BE2C (cell line): ENCODE measurements around the gene ZBTB24.

Experiments
- DNase-seq: peaks from one replicate; pipeline ENCODE4 v3.0.0-alpha.2; 2020
- H3K27me3 ChIP-seq: fragments of 250-450 bp; sonication (Bioruptor Pico); 2 replicates; pipeline ENCODE4 v1.5.1; 2020; ENCODE audit warnings: mild to moderate bottlenecking
- H3K36me3 ChIP-seq: fragments of 250-450 bp; sonication (Bioruptor Pico); 2 replicates; pipeline ENCODE4 v1.5.1; 2020; ENCODE audit warnings: mild to moderate bottlenecking
- H3K4me1 ChIP-seq: fragments of 250-450 bp; sonication (Bioruptor Pico); 2 replicates; pipeline ENCODE4 v1.5.1; 2020
- H3K4me3 ChIP-seq: 2 replicates; pipeline ENCODE4 v1.5.1; 2011; ENCODE audit warnings: low read depth, low read length
- H3K9me3 ChIP-seq: fragments of 250-450 bp; sonication (Bioruptor Pico); 2 replicates; pipeline ENCODE4 v1.5.1; 2020
- TF ChIP-seq, protein P1 (sequence below): IDR thresholded peaks from 2 replicates; pipeline ENCODE4 v1.5.1; 2012; ENCODE audit warnings: mild to moderate bottlenecking, low read depth, low read length

Gene ZBTB24

DNA sequence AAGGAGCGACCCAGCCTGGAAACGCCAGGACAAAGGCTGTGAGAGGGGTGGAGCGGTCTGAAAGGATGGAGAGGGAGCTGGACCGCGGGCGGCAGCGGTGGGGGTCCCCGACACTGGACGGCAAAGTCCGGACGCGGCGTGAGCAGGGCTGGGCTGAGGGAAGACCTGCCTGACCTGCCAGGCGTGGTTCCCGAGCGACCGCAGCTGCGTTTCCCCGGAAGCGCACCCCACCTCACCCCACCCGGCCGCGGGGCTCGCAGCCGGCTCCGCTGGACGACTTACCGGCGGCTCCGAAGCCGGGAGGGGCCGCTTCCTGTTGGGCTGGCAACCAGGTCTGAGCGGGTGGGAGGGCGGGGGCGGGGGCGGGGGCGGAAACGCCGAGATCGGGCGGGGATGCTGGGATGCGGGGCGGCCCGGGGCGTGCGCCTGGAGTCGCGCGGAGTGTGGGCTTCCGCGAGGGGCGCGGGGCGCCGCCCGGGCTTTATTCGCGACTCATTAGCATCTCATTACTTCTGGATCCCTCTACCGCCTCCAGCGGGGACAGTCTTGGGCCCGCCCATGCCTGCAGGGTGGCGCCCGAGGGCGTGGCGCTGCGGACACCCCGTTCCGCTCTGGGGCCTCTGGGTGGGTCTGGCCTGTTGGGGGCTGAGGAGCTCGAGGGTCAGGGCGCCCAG is 27.4 kb downstream of the ZBTB24 start, which contains the start of gene MICAL1:
Gene MICAL1, minus strand, starts transcription at position 336 of the 674 bp plus-strand sequence. CDS start 1,576 bp downstream, outside the sequence.
- no peaks in the 10 kb centered on the region for H3K9me3 ChIP-seq
- H3K4me1 ChIP-seq, result peaks cover 4% of the 10 kb centered on the region; the same call in 1 of the 2 replicates
- H3K36me3 ChIP-seq, result peaks cover 12% of the 10 kb centered on the region
- H3K27me3 ChIP-seq, result no peaks in the 10 kb centered on the region
- TF ChIP-seq, protein P1, sequence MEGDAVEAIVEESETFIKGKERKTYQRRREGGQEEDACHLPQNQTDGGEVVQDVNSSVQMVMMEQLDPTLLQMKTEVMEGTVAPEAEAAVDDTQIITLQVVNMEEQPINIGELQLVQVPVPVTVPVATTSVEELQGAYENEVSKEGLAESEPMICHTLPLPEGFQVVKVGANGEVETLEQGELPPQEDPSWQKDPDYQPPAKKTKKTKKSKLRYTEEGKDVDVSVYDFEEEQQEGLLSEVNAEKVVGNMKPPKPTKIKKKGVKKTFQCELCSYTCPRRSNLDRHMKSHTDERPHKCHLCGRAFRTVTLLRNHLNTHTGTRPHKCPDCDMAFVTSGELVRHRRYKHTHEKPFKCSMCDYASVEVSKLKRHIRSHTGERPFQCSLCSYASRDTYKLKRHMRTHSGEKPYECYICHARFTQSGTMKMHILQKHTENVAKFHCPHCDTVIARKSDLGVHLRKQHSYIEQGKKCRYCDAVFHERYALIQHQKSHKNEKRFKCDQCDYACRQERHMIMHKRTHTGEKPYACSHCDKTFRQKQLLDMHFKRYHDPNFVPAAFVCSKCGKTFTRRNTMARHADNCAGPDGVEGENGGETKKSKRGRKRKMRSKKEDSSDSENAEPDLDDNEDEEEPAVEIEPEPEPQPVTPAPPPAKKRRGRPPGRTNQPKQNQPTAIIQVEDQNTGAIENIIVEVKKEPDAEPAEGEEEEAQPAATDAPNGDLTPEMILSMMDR, result peak; percentile 24
- peak; percentile 81 for DNase-seq
- H3K4me3 ChIP-seq, result peak within 1 kb of the TSS; percentile 92

DNA sequence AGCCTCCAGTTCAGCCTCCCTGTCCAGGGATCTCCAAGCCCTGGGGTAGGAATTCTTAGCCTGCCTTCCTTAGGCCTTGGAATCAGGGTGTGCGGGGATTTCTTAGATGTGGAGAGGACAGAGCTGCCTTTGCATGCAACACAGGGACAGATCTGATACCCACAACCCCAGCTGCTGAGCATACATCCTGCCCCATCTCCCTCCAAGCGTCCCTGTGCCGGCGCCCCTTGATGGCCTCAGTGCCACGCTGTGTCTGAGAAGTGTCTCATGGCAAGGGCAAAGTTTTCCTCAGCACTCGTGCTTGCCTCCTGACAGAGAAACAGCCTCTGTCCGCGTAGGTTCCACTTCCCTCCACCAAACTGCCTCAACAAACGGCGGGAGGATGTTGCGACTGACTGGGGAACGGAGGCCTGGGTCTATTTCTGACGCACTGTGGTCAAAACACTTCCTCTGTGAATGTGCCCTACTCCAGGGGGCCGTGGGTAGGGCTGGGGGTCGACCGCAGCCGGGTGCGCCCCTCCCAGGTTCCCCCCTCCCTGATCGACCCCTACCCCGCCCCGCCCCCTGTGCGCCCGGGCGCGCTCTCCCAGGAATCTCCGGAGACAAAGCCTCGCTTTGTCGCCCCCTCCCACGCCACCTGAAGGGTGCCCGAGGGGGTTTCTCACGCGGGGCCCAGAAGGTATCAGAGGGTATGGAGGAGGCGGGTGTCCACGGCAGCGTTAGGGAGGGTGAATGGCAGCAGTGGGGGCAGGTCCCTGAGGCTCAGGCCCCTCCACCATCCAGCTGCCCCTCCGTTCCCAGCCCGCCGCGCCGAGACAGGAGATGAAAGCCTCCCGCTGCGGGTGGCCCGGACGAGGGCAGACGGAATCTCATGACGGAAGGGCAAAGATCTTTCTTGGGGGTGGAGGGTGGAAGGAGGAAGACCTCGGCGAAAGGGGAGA is 28.3 kb downstream of the ZBTB24 start:
- peak overlapping the region; percentile 92 for H3K4me3 ChIP-seq
- TF ChIP-seq, protein P1, result no peak
- no peaks in the 10 kb centered on the region; the same call in 1 of the 2 replicates for H3K9me3 ChIP-seq
- peaks cover 4% of the 10 kb centered on the region; the same call in 1 of the 2 replicates for H3K4me1 ChIP-seq
- DNase-seq, result peak; percentile 47
- no peaks in the 10 kb centered on the region for H3K27me3 ChIP-seq
- peaks cover 12% of the 10 kb centered on the region for H3K36me3 ChIP-seq

DNA sequence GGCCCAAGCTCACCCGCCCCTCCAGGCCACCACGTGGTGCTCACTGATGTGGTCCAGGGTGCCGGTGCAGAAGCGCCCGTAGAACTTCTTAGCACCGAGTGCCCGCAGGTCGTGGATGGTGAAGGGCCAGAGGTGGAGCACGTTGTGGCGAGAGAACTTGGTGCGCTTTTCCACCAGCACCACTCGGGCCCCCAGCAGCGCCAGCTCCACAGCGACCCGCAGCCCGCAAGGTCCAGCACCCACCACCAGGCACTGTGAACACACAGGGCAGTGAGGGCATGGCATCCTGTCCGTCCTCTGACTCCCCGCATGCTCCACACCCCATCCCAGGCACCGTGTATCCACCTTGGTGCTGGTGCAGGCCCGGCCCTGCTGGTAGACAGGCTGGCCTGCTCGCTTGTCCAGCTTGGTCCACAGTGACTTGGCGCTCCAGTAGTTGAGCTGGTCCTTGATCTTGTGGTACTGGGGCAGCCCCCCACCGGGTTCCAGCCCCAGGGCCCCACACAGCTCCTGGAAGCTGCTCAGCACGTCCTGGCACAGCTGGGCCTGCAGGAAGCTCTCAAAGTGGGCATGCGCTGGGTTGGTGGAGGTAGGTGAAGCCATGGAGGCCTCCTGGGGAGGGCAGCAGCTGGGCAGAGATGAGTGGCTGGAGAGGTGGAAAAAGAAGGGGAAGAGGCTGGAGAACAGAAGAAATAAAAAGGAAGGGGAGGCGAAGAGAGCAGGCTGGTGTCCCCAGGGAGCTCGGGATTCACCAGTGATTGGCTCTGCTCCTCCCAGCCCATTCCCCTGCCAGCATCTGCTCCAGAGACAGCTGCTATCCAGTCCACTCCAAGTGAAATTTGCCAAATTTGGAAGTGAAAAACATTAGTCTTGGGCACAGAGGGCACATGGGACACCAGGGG is 29.2 kb downstream of the ZBTB24 start:
- H3K36me3 ChIP-seq, result peaks cover 12% of the 10 kb centered on the region
- peak; percentile 87 for DNase-seq
- no peaks in the 10 kb centered on the region; the same call in 1 of the 2 replicates for H3K9me3 ChIP-seq
- H3K4me1 ChIP-seq, result peaks cover 4% of the 10 kb centered on the region; the same call in 1 of the 2 replicates
- H3K27me3 ChIP-seq, result no peaks in the 10 kb centered on the region
- peak overlapping the region; percentile 92 for H3K4me3 ChIP-seq
- TF ChIP-seq, protein P1, result no peak

DNA sequence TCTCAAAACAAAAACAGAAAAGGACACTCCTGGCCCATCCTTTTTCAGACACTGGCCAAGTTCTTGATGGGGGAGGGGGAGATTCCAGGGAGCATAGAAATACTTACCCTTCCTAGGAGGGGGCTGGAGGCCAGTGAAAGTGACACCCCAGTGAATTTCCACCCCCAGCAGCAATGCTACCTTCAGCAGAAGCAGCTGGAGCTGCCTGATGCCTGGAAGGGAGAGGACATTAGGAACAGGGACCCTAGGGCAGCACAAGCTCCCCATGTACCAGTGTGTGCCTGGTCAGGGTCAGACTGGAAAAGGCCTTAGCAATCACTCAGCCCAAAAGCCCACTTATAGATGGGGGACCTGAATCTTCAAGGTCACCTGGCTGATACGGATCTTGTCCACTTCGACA is 29.9 kb downstream of the ZBTB24 start:
- peaks cover 12% of the 10 kb centered on the region for H3K36me3 ChIP-seq
- no peak for DNase-seq
- H3K4me1 ChIP-seq, result peaks cover 4% of the 10 kb centered on the region; the same call in 1 of the 2 replicates
- H3K9me3 ChIP-seq, result no peaks in the 10 kb centered on the region; the same call in 1 of the 2 replicates
- H3K4me3 ChIP-seq, result no peak overlapping the region
- H3K27me3 ChIP-seq, result no peaks in the 10 kb centered on the region
- TF ChIP-seq, protein P1, result no peak

DNA sequence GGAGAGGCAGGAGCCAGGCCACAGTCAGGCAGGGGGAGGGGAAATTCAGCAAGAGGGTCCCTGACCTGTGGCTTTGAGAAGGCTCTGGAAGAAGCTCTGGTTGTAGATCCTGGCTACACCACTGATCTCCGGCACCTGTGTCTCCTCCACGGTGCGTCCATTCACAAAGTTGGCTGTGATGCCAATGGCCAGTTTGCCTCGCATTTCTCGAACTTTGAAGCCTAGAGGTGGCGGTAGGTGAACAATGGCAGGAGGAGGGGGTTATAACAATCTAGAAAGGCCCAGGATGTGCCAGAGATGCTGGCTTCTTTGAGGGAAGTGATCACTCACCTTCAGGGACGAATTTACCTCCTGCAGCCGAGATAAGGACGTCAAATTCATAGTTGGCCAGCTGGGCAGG is 30.8 kb downstream of the ZBTB24 start:
- H3K36me3 ChIP-seq, result peaks cover 13% of the 10 kb centered on the region
- H3K9me3 ChIP-seq, result no peaks in the 10 kb centered on the region; the same call in 1 of the 2 replicates
- peaks cover 4% of the 10 kb centered on the region; the same call in 1 of the 2 replicates for H3K4me1 ChIP-seq
- no peak for DNase-seq
- no peak overlapping the region for H3K4me3 ChIP-seq
- TF ChIP-seq, protein P1, result no peak
- H3K27me3 ChIP-seq, result no peaks in the 10 kb centered on the region
